ENCODE measurements around the gene ACTR6. TPM values are rescaled to one million over a fixed set of nuclear protein-coding genes. Genes with fewer than 3 reads are reported as not detected.

ACTR6 gene
- total and polyA plus RNA-seq, 2 experiments from 2014 or later = 15.8 to 28.0 TPM

- Histone ChIP-seq H3K4me3 (peak overlapping the region; percentile 88), H3K27ac (peak overlapping the region; percentile 97), H3K9me3 (ENCODE audit: low read depth) (no peaks in the 10 kb centered on the region), H3K27me3 (no peaks in the 10 kb centered on the region), H3K4me1 (ENCODE audit: low read depth) (peaks cover 20% of the 10 kb centered on the region), H3K36me3 (no peaks in the 10 kb centered on the region)
- no peak for DNase-seq (ENCODE audit: low read depth in 1 of 2, low spot score in 1 of 2)
- TF ChIP-seq CTCF (IDR thresholded peaks at IDR 0.05; ENCODE audit: low read depth, low read length) = no peak
Observed at GRCh38 chr12:100265732-100266584, 65.3 kb downstream of the ACTR6 start.

DNA sequence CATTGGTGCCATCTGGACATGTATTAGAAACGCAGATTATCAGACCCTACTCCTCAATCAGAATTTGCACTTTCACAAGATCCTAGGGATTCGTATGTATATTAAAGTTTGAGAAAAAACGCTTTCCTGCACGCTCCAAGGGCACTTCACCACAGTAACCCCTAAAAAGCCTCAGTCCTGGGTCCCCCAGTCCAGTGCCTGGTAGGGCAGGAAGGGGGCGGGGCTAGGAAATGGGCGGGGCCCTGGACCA is 65.9 kb downstream of the ACTR6 start:
- peak in 1 of 2 donors; percentile 90 for DNase-seq (ENCODE audit: low read depth in 1 of 2, low spot score in 1 of 2)
- Histone ChIP-seq H3K9me3 (ENCODE audit: low read depth) (no peaks in the 10 kb centered on the region), H3K27ac (peak overlapping the region; percentile 97), H3K4me3 (peak overlapping the region; percentile 88), H3K27me3 (no peaks in the 10 kb centered on the region), H3K4me1 (ENCODE audit: low read depth) (peaks cover 21% of the 10 kb centered on the region), H3K36me3 (no peaks in the 10 kb centered on the region)
- TF ChIP-seq CTCF (IDR thresholded peaks at IDR 0.05; ENCODE audit: low read depth, low read length) = no peak

GRCh38 chr12:100266835-100267602 is 66.4 kb downstream of the ACTR6 start, which contains the start of the genes DEPDC4 and SCYL2:
DEPDC4 (minus strand) TSS chr12:100267079; CDS start chr12:100267076, 3 bp downstream.
SCYL2 (plus strand) TSS chr12:100267177; CDS start chr12:100282971, 15,794 bp downstream.
- no peak for TF ChIP-seq CTCF (IDR thresholded peaks at IDR 0.05; ENCODE audit: low read depth, low read length)
- H3K4me3 ChIP-seq = peak within 1 kb of the TSS; percentile 88
- no peaks in the 10 kb centered on the region for H3K36me3 ChIP-seq
- peaks cover 21% of the 10 kb centered on the region for H3K4me1 ChIP-seq (ENCODE audit: low read depth)
- peak within 1 kb of the TSS; percentile 97 for H3K27ac ChIP-seq
- no peaks in the 10 kb centered on the region for H3K9me3 ChIP-seq (ENCODE audit: low read depth)
- no peaks in the 10 kb centered on the region for H3K27me3 ChIP-seq
- DNase-seq (ENCODE audit: low read depth in 1 of 2, low spot score in 1 of 2) = peak; percentile 97 to 99

- TF ChIP-seq CTCF (IDR thresholded peaks at IDR 0.05; ENCODE audit: low read depth, low read length) = no peak
- peak overlapping the region; percentile 88 for H3K4me3 ChIP-seq
- no peaks in the 10 kb centered on the region for H3K9me3 ChIP-seq (ENCODE audit: low read depth)
- H3K4me1 ChIP-seq (ENCODE audit: low read depth) = peaks cover 21% of the 10 kb centered on the region
- peak overlapping the region; percentile 97 for H3K27ac ChIP-seq
- H3K36me3 ChIP-seq = no peaks in the 10 kb centered on the region
- DNase-seq (ENCODE audit: low read depth in 1 of 2, low spot score in 1 of 2) = peak in 1 of 2 donors; percentile 36
- no peaks in the 10 kb centered on the region for H3K27me3 ChIP-seq
Observed at GRCh38 chr12:100267603-100268281, 67.1 kb downstream of the ACTR6 start.

DNA sequence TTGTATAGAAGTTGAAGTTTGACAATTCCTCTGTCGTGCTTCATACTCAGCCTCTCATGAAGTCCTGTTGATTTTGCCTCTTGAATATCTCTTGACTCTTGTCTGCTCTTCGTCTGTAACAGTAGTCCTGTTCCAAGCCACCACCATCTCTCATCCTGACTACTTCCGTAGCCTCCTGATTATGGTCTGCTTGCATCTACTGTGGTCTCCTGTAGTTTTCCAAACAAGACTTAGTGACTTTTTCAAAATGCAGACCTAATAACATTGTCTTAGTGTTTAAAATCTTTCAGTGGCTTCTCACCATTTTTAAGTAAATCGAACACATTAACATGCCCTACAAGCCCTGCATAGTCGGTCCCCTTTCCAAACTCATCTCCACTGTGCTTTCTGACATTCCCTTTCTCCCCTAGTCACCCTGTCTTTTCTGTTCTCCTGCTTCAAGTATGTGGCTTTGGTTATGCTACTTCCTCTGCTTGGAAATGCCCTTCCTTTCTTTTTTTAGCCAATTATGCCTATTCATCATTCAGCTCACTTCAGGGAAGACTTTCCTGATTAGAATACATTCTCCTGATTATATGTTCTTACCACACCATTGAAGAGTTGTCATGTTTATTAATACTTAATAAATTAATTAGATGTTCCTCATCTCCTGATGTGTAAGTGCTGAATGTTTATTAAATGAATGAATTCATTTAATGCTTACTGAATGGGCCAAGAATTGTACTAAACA is 68.4 kb downstream of the ACTR6 start:
- no peaks in the 10 kb centered on the region for H3K27me3 ChIP-seq
- H3K9me3 ChIP-seq (ENCODE audit: low read depth) = no peaks in the 10 kb centered on the region
- H3K36me3 ChIP-seq = no peaks in the 10 kb centered on the region
- H3K4me3 ChIP-seq = peak overlapping the region; percentile 88
- peaks cover 25% of the 10 kb centered on the region for H3K4me1 ChIP-seq (ENCODE audit: low read depth)
- TF ChIP-seq CTCF (IDR thresholded peaks at IDR 0.05; ENCODE audit: low read depth, low read length) = no peak
- H3K27ac ChIP-seq = peak overlapping the region; percentile 97
- DNase-seq (ENCODE audit: low read depth in 1 of 2, low spot score in 1 of 2) = peak; percentile 18 to 43

Measured in cardiac muscle cell (in vitro differentiated cells and primary cell).